GM18526 (cell line): ENCODE data around the gene KANK2.

Experiments
- POLR2A ChIP-seq: IDR thresholded peaks from 3 replicates; pipeline ENCODE4 v1.6.1; 2011; ENCODE audit not compliant: insufficient read length; ENCODE audit errors: extremely low read depth

The KANK2 gene

GRCh38 chr19:11194173-11194572, 3.2 kb downstream of the KANK2 start:
- TF ChIP-seq POLR2A: no peak

GRCh38 chr19:11192957-11193939, 4.1 kb downstream of the KANK2 start:
- no peak for TF ChIP-seq POLR2A

- TF ChIP-seq POLR2A: no peak
Observed at GRCh38 chr19:11191934-11192333, 5.4 kb downstream of the KANK2 start.

- TF ChIP-seq POLR2A: no peak
Observed at GRCh38 chr19:11191273-11191755, 6.0 kb downstream of the KANK2 start.

- TF ChIP-seq POLR2A: no peak
Observed at GRCh38 chr19:11190501-11190900, 6.8 kb downstream of the KANK2 start.

GRCh38 chr19:11187441-11187840, 9.9 kb downstream of the KANK2 start:
- no peak for TF ChIP-seq POLR2A

- TF ChIP-seq POLR2A: no peak
Observed at GRCh38 chr19:11182994-11183393, 14.4 kb downstream of the KANK2 start.

GRCh38 chr19:11181488-11181887, 15.9 kb downstream of the KANK2 start:
- TF ChIP-seq POLR2A: no peak

- no peak for TF ChIP-seq POLR2A
Observed at GRCh38 chr19:11180346-11180745, 17.0 kb downstream of the KANK2 start.

- no peak for TF ChIP-seq POLR2A
Observed at GRCh38 chr19:11179716-11180297, 17.5 kb downstream of the KANK2 start.

GRCh38 chr19:11177592-11177991, 19.8 kb downstream of the KANK2 start:
- no peak for TF ChIP-seq POLR2A

GRCh38 chr19:11176466-11177193, 20.7 kb downstream of the KANK2 start:
- TF ChIP-seq POLR2A: no peak

- TF ChIP-seq POLR2A: no peak
Observed at GRCh38 chr19:11175920-11176319, 21.4 kb downstream of the KANK2 start.

- TF ChIP-seq POLR2A: no peak
Observed at GRCh38 chr19:11174336-11174735, 23.0 kb downstream of the KANK2 start.

- TF ChIP-seq POLR2A: no peak
Observed at GRCh38 chr19:11173516-11174155, 23.7 kb downstream of the KANK2 start.
